AG09309 (cell line): ENCODE measurements around the gene MBTPS2.
A peak's percentile ranks its signal among the peaks of the same experiment; 100 is the strongest.

ENCODE experiments used
- DNase-seq: peaks from one replicate; pipeline ENCODE4 v3.0.0-alpha.2; 2010; ENCODE audit warnings: low read depth
- H3K4me3 ChIP-seq: 2 replicates; pipeline ENCODE4 v1.5.1; 2011; ENCODE audit warnings: mild to moderate bottlenecking, low read depth, low read length, moderate library complexity; ENCODE audit not compliant: control insufficient read depth
- TF ChIP-seq, protein P1 (sequence below): IDR thresholded peaks from 2 replicates; pipeline ENCODE4 v1.5.1; 2011; ENCODE audit warnings: mild to moderate bottlenecking, low read depth, low read length, inconsistent platforms; ENCODE audit not compliant: insufficient read depth, control insufficient read depth; ENCODE audit errors: missing control alignments

The MBTPS2 gene

DNA sequence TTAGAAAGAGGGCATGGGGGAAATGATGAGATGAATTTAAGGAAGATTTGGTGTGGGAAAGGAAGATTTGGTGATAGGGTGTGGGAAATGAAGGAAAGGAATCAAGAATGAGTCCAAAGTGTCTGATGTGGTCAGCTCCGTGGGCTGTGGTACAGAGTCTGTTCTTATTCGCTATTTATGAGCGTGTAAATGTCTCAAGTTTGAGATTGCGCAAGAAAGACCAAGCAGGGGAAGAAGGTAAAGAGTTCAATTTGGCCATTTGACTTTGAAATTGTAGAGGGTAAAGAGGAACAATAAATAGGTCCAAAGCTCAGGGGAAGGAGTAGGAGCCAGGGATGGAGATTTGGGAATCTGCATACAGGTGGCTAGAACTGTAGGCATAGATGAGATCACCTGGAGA is 89.8 kb downstream of the MBTPS2 start:
- no peak overlapping the region for H3K4me3 ChIP-seq
- TF ChIP-seq, protein P1, sequence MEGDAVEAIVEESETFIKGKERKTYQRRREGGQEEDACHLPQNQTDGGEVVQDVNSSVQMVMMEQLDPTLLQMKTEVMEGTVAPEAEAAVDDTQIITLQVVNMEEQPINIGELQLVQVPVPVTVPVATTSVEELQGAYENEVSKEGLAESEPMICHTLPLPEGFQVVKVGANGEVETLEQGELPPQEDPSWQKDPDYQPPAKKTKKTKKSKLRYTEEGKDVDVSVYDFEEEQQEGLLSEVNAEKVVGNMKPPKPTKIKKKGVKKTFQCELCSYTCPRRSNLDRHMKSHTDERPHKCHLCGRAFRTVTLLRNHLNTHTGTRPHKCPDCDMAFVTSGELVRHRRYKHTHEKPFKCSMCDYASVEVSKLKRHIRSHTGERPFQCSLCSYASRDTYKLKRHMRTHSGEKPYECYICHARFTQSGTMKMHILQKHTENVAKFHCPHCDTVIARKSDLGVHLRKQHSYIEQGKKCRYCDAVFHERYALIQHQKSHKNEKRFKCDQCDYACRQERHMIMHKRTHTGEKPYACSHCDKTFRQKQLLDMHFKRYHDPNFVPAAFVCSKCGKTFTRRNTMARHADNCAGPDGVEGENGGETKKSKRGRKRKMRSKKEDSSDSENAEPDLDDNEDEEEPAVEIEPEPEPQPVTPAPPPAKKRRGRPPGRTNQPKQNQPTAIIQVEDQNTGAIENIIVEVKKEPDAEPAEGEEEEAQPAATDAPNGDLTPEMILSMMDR, result no peak
- DNase-seq, result no peak

DNA sequence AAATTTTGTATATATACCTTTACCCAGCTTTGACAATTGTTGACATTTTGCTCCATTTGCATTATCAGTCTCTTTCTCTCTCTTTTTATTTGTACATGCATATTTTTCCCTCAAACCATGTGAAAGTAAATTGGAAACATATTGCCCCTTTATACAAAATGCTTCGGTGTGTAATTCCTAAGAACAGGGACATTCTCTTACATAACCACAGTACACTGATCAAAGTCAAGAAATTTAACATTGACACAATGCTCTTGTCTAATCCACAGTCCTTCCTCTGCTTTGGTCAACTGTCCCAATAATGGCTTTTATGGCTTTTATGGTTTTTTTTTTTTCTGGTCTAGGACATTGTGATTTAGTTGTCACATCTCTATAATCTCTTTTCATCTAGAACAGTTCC is 91.6 kb downstream of the MBTPS2 start:
- DNase-seq, result no peak
- H3K4me3 ChIP-seq, result no peak overlapping the region
- TF ChIP-seq, protein P1, result no peak

DNA sequence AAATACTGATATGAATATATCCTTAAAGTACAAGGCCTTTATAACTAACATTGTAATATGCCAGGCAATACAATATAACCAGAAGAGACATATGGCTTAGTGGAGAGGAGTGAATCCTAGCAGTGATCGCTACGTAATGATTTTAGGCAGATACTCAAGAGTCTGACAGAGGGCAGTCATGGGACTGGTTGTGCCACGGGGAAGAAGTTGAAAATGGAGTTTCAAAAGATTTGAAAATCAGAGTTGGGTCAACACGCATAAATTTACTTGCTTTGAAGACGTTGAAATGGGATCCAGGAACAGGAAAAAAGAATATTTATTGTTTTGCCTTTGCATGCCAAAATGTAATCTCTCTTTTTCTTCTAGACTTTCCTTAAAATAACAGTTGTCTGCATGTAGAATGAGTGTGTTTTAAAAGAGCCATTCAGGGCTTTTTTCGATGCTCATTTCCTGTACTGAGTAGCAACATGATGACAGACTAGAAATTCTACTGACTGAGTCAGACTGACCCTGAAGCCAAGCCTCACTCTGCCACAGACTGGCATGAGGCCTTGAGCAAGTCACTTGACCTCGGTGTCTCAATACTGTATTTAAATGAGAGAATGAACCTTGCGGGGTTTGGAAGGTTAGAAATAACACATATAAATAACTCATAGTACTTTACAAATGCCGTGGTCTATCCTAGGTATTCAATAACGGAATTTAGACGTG is 93.0 kb downstream of the MBTPS2 start:
- TF ChIP-seq, protein P1, result no peak
- H3K4me3 ChIP-seq, result no peak overlapping the region
- DNase-seq, result peak; percentile 80

DNA sequence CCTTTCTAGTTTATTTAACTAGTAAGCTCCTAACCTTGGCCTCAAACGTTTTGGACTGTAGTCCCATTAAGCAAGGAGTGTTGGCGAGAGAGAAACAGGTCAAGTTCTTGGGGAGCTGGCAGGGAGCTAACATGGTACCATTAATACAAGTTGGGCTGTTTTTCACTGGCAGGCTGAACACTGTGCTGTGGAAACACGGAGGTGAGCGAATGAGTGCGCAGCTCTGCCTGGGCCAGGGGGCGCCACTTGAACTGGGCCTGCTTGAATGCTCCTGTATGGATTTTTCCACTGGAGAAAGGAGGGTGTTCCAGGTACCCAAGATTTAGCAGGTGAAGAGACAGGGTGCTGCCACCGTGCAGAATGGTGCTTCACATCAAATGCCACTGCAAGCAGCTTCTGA is 93.7 kb downstream of the MBTPS2 start:
- TF ChIP-seq, protein P1, result no peak
- H3K4me3 ChIP-seq, result no peak overlapping the region
- no peak for DNase-seq

DNA sequence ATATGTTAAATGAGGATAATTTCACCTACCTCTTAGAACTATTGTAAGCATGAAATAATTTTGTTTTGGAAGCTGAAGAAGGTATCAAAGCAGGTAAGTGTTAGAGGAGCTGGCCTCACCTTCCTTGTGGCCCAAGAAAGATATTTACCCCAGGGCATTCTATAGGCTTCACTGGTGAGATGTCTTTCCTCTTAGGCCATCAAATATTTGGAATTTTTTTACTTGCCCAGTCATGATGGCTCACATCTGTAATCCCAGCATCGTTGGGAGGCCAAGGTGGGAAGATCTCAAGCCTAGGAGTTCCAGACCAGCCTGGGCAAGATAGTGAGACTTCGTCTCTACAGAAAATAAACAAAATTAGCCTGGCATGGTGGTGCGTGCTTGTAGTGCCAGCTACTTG is 95.0 kb downstream of the MBTPS2 start:
- no peak for DNase-seq
- H3K4me3 ChIP-seq, result no peak overlapping the region
- TF ChIP-seq, protein P1, result no peak
